HG02840 (cell line): Measurements from ENCODE around the gene DYNC1H1.

Experiments
- ATAC-seq: cut with Tn5 transposase; IDR thresholded peaks from one replicate; pipeline ENCODE4 v1.9.1; 2021; ENCODE audit warnings: mild to moderate bottlenecking, moderate library complexity, moderate number of reproducible peaks; ENCODE audit not compliant: unreplicated experiment, low FRiP score

Gene DYNC1H1

GRCh38 chr14:102028733-102029132 lies 64.4 kb downstream of the DYNC1H1 start:
- no peak for ATAC-seq

- ATAC-seq: no peak
Observed at GRCh38 chr14:102029956-102030355, 65.6 kb downstream of the DYNC1H1 start.

GRCh38 chr14:102033241-102033640 lies 68.9 kb downstream of the DYNC1H1 start:
- no peak for ATAC-seq

- no peak for ATAC-seq
Observed at GRCh38 chr14:102034301-102034700, 69.9 kb downstream of the DYNC1H1 start.

- no peak for ATAC-seq
Observed at GRCh38 chr14:102035914-102036313, 71.5 kb downstream of the DYNC1H1 start.

GRCh38 chr14:102037686-102038085 lies 73.3 kb downstream of the DYNC1H1 start:
- ATAC-seq: no peak

GRCh38 chr14:102039157-102039556 lies 74.8 kb downstream of the DYNC1H1 start:
- ATAC-seq: no peak

- ATAC-seq: no peak
Observed at GRCh38 chr14:102040153-102040552, 75.8 kb downstream of the DYNC1H1 start.

- no peak for ATAC-seq
Observed at GRCh38 chr14:102042699-102043098, 78.3 kb downstream of the DYNC1H1 start.

GRCh38 chr14:102043251-102044025 lies 79.1 kb downstream of the DYNC1H1 start:
- no peak for ATAC-seq

- ATAC-seq: no peak
Observed at GRCh38 chr14:102044566-102044965, 80.2 kb downstream of the DYNC1H1 start.

- no peak for ATAC-seq
Observed at GRCh38 chr14:102046337-102047278, 82.2 kb downstream of the DYNC1H1 start.

GRCh38 chr14:102047808-102048540 lies 83.6 kb downstream of the DYNC1H1 start:
- ATAC-seq: no peak

GRCh38 chr14:102049258-102050025 lies 85.1 kb downstream of the DYNC1H1 start:
- ATAC-seq: no peak

- ATAC-seq: no peak
Observed at GRCh38 chr14:102050026-102050405, 85.6 kb downstream of the DYNC1H1 start.

GRCh38 chr14:102050625-102051024 lies 86.3 kb downstream of the DYNC1H1 start:
- ATAC-seq: no peak

- ATAC-seq: no peak
Observed at GRCh38 chr14:102052522-102052921, 88.1 kb downstream of the DYNC1H1 start.

- no peak for ATAC-seq
Observed at GRCh38 chr14:102055181-102055901, 91.0 kb downstream of the DYNC1H1 start.

GRCh38 chr14:102056694-102057442 lies 92.5 kb downstream of the DYNC1H1 start:
- ATAC-seq: no peak
